ENCODE measurements around the gene GPR32.

DNA sequence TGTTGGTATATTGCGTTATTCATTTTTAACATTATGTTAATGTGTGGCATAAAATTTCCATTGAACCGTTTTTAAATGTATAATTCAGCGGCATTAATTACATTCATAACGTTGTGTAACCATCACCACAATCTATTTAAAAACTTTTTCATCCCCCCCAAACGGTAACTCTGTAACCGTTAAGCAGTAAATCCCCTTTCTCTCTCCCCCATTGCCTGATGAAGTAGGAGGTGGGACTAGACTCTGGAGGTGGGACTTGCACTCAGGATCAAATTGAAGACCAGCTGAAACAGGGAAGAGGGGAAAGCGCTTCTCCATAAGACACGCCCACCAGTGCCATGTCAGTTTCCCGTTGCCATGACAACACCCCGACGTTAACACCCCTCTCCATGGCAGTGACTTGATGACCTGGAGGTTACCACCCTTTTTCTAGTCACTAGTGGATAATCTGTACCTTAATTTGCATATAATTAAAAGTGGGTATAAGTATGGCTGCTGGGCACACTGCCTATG lies 30.3 kb upstream of the GPR32 start:
- TF ChIP-seq, protein P1, sequence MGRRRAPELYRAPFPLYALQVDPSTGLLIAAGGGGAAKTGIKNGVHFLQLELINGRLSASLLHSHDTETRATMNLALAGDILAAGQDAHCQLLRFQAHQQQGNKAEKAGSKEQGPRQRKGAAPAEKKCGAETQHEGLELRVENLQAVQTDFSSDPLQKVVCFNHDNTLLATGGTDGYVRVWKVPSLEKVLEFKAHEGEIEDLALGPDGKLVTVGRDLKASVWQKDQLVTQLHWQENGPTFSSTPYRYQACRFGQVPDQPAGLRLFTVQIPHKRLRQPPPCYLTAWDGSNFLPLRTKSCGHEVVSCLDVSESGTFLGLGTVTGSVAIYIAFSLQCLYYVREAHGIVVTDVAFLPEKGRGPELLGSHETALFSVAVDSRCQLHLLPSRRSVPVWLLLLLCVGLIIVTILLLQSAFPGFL (CRISPR knock-in tag; IDR thresholded peaks at IDR 0.05; ENCODE audit: borderline replicate concordance): no peak
- TF ChIP-seq, protein P2, sequence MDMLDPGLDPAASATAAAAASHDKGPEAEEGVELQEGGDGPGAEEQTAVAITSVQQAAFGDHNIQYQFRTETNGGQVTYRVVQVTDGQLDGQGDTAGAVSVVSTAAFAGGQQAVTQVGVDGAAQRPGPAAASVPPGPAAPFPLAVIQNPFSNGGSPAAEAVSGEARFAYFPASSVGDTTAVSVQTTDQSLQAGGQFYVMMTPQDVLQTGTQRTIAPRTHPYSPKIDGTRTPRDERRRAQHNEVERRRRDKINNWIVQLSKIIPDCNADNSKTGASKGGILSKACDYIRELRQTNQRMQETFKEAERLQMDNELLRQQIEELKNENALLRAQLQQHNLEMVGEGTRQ (CRISPR knock-in tag; IDR thresholded peaks at IDR 0.05): no peak
- TF ChIP-seq, protein P3, sequence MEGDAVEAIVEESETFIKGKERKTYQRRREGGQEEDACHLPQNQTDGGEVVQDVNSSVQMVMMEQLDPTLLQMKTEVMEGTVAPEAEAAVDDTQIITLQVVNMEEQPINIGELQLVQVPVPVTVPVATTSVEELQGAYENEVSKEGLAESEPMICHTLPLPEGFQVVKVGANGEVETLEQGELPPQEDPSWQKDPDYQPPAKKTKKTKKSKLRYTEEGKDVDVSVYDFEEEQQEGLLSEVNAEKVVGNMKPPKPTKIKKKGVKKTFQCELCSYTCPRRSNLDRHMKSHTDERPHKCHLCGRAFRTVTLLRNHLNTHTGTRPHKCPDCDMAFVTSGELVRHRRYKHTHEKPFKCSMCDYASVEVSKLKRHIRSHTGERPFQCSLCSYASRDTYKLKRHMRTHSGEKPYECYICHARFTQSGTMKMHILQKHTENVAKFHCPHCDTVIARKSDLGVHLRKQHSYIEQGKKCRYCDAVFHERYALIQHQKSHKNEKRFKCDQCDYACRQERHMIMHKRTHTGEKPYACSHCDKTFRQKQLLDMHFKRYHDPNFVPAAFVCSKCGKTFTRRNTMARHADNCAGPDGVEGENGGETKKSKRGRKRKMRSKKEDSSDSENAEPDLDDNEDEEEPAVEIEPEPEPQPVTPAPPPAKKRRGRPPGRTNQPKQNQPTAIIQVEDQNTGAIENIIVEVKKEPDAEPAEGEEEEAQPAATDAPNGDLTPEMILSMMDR (IDR thresholded peaks at IDR 0.05): no peak
- TF ChIP-seq, protein P4, sequence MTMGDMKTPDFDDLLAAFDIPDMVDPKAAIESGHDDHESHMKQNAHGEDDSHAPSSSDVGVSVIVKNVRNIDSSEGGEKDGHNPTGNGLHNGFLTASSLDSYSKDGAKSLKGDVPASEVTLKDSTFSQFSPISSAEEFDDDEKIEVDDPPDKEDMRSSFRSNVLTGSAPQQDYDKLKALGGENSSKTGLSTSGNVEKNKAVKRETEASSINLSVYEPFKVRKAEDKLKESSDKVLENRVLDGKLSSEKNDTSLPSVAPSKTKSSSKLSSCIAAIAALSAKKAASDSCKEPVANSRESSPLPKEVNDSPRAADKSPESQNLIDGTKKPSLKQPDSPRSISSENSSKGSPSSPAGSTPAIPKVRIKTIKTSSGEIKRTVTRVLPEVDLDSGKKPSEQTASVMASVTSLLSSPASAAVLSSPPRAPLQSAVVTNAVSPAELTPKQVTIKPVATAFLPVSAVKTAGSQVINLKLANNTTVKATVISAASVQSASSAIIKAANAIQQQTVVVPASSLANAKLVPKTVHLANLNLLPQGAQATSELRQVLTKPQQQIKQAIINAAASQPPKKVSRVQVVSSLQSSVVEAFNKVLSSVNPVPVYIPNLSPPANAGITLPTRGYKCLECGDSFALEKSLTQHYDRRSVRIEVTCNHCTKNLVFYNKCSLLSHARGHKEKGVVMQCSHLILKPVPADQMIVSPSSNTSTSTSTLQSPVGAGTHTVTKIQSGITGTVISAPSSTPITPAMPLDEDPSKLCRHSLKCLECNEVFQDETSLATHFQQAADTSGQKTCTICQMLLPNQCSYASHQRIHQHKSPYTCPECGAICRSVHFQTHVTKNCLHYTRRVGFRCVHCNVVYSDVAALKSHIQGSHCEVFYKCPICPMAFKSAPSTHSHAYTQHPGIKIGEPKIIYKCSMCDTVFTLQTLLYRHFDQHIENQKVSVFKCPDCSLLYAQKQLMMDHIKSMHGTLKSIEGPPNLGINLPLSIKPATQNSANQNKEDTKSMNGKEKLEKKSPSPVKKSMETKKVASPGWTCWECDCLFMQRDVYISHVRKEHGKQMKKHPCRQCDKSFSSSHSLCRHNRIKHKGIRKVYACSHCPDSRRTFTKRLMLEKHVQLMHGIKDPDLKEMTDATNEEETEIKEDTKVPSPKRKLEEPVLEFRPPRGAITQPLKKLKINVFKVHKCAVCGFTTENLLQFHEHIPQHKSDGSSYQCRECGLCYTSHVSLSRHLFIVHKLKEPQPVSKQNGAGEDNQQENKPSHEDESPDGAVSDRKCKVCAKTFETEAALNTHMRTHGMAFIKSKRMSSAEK (CRISPR knock-in tag; IDR thresholded peaks at IDR 0.05; ENCODE audit: borderline replicate concordance): no peak
- TF ChIP-seq, protein P5, sequence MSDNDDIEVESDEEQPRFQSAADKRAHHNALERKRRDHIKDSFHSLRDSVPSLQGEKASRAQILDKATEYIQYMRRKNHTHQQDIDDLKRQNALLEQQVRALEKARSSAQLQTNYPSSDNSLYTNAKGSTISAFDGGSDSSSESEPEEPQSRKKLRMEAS (CRISPR knock-in tag; IDR thresholded peaks at IDR 0.05): no peak
- TF ChIP-seq TEAD4 (CRISPR knock-in tag; IDR thresholded peaks at IDR 0.05) (no peak), GABPB1 (CRISPR knock-in tag; IDR thresholded peaks at IDR 0.05) (no peak), RELA (CRISPR knock-in tag; IDR thresholded peaks at IDR 0.05; ENCODE audit: borderline replicate concordance) (no peak), ZNF121 (CRISPR knock-in tag; IDR thresholded peaks at IDR 0.05) (no peak), CREB1 (CRISPR knock-in tag; IDR thresholded peaks at IDR 0.05) (no peak)
- TF ChIP-seq, protein P6, sequence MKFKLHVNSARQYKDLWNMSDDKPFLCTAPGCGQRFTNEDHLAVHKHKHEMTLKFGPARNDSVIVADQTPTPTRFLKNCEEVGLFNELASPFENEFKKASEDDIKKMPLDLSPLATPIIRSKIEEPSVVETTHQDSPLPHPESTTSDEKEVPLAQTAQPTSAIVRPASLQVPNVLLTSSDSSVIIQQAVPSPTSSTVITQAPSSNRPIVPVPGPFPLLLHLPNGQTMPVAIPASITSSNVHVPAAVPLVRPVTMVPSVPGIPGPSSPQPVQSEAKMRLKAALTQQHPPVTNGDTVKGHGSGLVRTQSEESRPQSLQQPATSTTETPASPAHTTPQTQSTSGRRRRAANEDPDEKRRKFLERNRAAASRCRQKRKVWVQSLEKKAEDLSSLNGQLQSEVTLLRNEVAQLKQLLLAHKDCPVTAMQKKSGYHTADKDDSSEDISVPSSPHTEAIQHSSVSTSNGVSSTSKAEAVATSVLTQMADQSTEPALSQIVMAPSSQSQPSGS (CRISPR knock-in tag; IDR thresholded peaks at IDR 0.05; ENCODE audit: borderline replicate concordance, low read depth): no peak
- TF ChIP-seq, protein P7, sequence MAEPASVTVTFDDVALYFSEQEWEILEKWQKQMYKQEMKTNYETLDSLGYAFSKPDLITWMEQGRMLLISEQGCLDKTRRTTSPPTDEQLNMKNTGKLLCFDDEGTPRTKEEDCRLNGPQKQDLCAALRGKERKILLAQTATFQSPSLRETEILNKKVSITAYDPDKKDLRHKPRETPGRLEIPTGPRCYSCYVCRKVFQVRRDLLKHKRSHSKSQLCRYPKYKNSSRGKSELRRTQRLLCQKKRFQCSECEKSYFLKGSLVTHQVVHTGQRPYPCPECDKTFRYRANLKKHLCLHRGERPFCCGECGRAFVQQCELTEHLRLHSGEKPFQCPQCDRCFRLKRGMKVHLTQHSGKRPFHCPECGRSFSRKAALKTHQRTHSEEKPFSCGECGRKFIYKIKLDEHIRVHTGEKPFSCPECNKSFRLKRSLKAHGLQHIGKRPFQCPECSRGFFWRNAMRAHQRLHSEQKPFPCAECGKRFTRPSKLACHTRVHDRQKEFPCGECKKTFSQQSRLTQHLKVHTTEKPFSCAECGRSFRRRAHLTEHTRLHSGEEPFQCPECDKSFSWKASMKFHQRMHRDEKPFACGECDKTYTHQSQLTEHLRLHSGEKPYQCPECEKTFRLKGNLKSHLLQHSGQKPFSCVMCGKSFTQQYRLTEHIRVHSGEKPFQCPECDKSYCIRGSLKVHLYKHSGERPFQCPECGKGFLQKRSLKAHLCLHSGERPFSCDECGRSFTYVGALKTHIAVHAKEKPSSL (CRISPR knock-in tag; conservative IDR thresholded peaks at IDR 0.05): no peak
- TF ChIP-seq, protein P8, sequence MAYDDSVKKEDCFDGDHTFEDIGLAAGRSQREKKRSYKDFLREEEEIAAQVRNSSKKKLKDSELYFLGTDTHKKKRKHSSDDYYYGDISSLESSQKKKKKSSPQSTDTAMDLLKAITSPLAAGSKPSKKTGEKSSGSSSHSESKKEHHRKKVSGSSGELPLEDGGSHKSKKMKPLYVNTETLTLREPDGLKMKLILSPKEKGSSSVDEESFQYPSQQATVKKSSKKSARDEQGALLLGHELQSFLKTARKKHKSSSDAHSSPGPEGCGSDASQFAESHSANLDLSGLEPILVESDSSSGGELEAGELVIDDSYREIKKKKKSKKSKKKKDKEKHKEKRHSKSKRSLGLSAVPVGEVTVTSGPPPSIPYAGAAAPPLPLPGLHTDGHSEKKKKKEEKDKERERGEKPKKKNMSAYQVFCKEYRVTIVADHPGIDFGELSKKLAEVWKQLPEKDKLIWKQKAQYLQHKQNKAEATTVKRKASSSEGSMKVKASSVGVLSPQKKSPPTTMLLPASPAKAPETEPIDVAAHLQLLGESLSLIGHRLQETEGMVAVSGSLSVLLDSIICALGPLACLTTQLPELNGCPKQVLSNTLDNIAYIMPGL (CRISPR knock-in tag; IDR thresholded peaks at IDR 0.05): no peak
